NCI-H1092 treated with DMSO at 0.1 percent for 48 hours (cell line): ENCODE data around the gene SLC2A10.

Experiments used
- DNase-seq: peaks from one replicate; lab custom pipeline; 2025; lab: John Stamatoyannopoulos, UW

Gene SLC2A10

DNA sequence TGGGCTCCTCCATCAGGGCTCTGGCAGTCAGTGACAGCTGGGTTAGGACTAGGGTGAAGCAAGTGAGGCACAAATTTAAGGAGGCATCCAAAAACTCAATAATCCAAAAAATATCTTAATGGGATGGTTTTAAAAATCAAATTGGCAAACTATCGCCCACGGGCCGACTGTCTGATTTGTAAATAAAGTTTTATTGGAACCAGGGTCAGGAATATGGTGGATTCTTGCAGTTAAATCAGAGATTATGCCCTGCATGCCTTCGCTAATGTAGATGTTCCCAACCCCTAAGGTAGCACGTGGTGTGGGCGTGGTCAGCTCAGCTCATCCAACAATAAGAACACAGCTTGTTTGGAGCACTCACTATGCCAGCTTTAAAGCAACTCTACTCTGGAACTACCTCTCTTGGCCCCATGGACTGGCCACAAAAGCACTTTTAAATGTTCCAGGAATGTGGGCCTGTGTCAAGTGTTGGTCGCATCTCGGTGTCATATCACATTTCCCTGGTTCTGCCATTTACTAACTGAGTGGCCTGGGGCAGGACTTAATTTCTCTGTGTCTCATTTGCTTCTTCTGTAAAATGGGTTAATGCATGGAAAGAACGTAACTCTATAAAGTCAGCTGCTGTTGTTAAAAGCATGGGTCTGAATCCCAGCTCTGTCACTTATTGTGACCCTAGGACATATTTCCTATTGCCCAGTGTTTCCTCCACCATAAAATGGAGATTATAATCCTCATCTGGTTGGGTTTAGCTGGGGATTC lies 27.2 kb upstream of the SLC2A10 start:
- no peak for DNase-seq

- DNase-seq: no peak
These were observed 26.3 kb upstream of the SLC2A10 start for GRCh38 chr20:46683011-46683667.

GRCh38 chr20:46683668-46683938 lies 25.8 kb upstream of the SLC2A10 start:
- no peak for DNase-seq

DNA sequence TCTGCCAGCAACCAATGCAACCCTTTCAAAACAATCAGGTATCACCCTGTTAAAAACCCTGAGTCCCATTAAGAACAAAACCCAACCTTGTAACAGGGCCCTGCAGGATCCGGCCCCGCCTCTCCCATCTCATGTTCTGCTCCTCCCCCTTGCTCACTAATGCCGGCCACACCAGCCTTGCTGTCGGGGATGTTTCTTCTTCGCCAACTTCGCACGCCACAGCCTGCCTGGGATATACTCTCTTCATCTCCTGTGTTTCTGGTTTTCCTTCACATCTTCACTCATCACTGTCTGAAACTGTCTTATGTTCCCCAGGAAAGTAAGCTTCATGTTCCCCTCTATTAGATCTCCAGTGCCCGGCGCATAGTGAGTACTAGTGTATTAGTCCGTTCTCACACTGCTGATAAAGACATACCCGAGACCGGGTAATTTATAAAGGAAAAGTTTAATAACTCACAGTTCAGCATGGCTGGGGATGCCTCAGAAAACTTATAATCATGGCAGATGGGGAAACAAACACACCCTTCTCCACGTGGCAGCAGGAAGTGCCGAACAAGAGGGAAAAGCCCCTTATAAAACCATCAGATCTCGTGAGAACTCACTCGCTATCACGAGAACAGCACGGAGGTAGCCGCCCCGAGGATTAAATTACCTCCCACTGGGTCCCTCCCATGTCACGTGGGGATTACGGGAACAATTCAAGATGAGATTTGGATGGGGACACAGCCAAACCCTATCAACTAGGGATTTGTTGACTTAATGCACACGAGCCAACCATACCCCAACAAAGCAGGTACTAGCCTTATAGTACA lies 25.3 kb upstream of the SLC2A10 start:
- no peak for DNase-seq

DNA sequence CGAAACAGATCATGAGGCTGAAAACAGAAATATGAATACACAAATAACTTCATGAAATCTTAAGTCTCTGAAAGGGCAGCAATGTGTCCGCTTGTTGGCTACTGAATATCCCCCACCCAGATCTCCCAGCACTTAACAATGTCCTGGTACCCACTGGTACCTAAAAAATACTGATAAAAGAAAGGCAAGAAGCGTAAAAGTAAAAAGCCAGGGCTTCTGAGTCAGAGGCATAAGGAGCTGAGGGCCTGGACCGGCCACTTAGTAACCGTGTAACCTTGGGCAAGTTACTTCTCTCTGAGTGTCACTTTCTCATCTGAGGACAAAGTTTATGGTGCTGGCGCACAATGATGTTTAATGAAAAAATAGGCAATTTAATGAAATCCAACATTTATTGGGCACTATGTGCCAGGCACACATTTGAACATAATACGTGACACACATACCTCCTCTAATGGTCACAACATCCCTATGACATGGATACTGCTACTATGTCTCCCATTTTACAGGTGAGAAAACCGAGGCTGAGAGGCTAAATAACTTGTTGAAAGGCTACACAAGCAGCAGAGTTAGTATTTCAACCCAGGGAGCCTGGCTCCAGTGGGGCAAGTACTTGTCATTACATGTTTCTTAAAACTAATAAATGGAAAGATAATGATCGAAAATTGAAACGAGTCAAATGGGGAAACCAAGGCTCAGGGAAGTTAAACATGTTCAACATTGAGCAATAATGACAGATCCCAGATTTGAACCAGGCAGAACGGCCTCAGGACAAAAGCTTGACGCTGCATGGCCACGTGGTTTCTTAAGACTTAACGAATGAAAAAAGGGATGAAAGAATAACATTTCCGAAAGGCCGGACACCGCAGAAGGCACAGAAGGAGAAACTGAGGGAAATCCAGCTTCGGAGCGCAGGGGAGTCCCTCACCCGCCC lies 21.0 kb upstream of the SLC2A10 start:
- peak; percentile 37 for DNase-seq

- DNase-seq: peak; percentile 85
These were observed 20.2 kb upstream of the SLC2A10 start, which contains the start of gene TP53RK for GRCh38 chr20:46689082-46689753. TSS of gene TP53RK (minus strand) at chr20:46689444. CDS start at chr20:46689414, 30 bp downstream.

DNA sequence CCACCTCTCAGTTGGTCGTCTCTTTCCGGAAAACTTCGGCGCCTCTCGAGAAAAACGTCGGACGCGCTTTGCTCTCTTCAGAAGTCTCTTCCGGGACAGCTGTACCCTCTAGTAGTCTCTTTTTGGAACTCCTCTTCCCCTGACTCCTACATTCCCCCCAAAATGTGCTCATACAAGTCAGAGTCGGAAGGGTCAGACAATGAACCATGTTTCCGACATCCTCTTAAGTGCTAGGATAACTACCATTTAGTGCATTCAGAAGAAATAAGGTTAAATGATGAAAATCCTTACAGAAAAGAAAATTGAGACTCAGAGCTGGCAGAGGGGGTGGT lies 19.7 kb upstream of the SLC2A10 start:
- DNase-seq: no peak

DNA sequence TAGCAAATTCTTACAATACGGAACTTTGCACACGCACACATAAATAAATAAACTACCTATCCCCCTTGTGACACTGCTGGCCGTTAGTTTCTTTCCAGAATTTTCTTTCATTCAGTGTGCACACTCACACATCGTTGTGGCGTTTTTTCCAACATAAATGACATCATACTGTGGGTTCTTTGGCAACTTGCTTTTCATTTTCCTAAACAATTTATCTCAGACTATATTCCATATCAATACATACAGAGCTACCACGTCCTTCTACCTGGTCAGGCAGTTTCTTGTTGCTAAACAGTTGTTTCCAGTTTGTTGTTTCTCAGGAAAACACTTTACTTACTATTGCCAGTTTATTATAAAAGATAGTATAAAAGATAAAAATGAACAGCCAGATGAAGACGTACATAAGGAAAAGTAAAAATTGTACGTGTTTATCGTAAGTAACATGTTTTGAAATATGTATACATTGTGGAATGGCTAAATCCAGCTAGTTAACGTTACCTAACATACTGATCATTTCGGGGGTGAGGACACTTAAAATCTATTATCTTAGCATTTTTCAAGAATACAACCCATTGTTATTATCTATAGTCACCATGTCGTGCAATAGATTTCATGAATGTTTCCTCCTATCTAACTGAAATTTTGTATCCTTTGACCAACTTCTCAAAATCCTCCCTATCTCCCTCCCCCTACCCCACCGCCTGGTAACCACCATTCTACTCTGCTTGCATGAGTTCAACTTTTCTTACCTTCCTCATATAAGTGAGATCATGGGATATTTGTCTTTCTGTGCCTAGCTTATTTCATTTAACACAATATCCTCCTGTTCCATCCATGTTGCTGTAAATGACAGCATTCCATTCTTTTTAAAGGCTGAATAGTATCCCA lies 19.0 kb upstream of the SLC2A10 start:
- no peak for DNase-seq

DNA sequence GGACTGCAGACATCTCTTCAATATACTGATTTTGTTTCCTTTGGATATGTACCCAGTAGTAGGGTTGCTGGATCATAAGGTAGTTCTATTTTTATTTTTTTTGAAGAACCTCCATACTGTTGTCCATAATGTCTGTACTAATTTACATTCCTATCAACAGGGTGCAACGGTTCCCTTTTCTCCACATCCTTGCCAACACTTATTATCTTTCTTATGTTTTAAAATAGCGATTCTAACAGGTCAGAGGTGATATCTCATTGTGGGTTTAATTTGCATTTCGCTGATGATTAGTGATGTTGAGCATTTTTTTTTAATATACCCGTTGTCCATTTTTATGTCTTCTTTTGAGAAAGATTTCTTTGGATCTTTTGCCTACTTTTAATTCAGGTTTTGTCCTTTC lies 18.3 kb upstream of the SLC2A10 start:
- DNase-seq: no peak

DNA sequence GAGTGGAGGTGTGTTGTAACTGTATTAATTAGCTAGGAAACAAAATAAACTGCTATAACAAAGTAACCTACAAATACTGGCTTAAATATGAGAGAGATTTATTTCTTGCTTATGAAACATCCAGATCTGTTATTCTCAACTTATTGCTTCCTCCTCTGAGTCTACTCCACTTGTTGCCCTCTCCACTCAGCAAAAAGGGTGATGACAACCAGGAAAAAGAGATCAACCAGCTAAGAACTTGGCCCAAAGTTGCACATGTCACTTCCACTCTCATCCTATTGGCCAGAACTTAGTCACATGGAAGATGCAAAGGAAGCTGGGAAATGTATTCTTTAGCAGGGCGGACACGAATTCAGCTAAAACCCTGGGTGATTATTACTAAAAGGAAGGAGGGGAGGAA lies 15.0 kb upstream of the SLC2A10 start:
- DNase-seq: no peak

DNA sequence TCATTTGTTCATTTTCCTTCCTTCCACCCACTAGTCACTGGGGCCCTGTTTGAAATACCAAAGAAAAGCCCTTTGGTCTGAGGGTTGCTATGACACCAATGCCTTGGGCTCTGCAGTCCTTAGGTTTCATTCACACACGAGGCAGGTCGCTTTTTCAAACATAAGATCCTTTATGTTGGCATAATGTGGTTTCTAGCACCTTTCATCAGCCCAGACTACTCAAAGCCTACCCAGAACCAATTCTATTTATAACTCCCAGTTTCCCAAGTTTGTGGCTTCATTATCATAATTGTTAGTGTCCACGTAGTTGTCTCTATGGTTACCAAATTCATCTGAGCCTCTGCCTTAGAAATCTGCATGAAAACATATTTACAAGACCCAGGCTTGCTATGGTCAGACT lies 13.6 kb upstream of the SLC2A10 start:
- peak; percentile 7 for DNase-seq

DNA sequence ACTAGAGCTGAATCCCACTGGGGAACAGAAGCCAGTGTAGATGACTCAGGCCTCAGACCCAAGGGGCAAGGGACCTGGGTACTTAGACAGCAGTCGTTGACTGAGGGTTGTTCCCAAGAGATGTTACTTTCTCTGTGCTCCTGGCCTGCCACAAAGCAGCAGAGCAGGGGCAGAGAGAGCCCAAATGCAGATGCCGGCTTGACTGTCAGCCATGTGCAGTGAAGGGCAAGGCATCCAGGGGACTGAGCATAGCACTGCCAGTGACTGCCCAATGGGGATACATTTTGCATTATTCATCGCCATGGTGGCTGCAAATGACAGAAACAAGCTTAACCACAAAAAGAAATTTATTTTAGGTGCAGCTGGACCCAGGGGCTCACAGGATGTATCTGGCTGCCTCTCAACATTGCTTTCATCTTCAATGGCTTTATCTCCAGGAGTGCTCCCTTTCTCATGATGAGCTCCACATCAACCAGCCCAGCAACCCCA lies 12.6 kb upstream of the SLC2A10 start:
- no peak for DNase-seq

DNA sequence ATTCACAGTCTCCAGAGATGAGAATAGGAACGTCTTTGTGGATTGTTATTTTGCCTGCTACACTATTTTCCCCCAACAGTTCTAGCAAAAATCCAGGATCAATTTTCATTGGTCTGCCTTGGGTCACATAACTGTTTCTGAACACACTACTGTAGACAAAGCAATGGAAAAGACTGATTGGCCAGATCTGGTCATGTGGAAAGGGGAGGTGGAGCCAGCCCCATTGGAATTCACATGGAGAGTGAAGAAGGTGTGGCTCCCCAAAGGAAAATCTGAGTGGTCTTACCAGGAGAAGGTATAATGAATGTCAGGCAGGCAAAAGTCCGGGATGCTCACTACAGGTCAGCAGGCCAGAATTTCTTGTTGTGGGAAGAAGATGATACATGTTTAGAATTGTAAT lies 10.7 kb upstream of the SLC2A10 start:
- no peak for DNase-seq

DNA sequence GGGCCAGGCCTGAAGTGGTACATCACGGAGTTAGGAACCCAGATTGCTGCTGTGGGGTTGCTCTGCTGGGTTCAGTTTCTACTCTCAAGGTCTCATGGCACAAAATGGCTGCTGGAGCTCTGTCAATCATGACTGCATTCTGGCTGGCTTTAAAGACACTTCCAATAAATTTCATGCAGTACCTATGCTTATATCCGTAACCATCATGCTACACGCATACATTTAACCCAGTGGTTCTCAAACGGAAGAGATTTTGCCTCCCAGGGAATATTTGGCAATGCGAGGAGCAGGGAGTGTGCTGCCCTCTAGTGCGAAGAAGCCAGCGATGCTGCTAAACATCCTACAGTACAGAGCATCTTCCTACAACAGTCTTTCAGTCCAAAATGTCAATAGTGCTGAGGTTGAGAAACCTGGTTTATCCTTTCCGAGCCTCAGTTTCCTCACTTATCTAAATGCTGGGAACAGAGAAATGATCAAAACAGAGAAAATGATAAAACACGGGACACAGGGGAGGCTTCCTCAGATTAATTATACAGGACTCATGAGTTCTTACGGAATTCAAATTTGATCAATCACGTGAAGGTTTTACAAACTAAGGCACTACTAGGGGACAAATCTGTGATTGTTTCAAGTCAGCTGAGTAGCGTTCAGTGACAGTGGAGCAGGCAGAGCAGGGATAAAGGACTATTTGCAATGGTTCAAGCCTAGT lies 9.6 kb upstream of the SLC2A10 start:
- peak; percentile 3 for DNase-seq

DNA sequence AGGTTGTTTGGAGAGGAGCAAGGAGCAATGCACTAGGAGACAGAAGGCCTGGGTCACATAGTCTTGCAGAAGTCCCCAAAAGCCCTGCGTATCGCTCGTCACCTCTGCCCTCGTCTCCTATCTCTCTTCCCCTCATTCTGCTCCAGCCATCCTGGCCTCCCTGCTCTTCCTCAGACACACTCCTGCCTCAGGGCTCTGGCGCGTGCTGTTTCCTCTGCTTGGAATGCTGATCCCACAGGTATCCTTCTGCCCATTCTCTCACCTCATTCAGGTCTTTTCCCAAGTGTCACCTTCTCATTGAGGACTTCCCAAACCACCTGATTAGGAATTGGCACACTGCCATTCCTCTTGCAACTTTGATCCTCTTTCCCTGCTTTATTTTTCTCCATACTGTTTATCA lies 9.0 kb upstream of the SLC2A10 start:
- no peak for DNase-seq

DNA sequence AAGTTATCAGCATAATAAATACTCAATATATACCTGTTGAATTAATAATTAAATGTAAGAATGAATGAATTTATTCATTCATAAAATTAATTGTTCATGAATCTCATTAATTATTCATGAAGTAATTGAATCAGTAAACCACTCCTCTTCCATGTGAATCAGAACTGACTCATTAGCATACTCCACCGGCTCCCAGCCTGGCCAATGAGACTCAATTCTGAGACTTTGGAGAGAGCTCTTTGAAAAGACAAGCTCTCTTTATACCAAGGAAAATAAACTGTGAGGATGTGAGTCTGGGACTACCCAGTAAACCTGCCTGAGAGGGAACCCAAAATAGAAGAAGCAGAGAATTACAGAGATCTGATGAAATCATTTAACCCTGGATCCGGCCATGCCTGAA lies 8.4 kb upstream of the SLC2A10 start:
- DNase-seq: no peak

DNA sequence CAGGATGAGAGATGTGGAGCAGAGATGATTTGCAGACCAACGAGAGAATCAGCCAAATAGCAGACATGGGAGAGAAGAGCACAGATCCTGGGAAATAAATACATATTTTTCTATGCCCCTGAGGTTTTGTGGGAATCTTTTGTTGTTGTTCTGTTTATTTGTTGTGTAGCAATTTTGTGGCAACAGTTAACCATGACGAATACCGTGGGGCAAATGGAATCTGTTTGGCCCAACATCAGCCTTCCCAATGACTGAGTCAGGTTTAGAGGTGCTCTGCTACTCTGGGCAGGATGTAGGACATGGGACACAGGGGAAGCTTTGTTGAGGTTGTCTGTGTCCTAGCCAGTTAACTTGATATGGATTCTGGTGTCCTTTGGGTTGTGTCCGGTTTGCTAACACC lies 7.9 kb upstream of the SLC2A10 start:
- DNase-seq: no peak

- no peak for DNase-seq
These were observed 7.5 kb upstream of the SLC2A10 start for GRCh38 chr20:46701986-46702385.

DNA sequence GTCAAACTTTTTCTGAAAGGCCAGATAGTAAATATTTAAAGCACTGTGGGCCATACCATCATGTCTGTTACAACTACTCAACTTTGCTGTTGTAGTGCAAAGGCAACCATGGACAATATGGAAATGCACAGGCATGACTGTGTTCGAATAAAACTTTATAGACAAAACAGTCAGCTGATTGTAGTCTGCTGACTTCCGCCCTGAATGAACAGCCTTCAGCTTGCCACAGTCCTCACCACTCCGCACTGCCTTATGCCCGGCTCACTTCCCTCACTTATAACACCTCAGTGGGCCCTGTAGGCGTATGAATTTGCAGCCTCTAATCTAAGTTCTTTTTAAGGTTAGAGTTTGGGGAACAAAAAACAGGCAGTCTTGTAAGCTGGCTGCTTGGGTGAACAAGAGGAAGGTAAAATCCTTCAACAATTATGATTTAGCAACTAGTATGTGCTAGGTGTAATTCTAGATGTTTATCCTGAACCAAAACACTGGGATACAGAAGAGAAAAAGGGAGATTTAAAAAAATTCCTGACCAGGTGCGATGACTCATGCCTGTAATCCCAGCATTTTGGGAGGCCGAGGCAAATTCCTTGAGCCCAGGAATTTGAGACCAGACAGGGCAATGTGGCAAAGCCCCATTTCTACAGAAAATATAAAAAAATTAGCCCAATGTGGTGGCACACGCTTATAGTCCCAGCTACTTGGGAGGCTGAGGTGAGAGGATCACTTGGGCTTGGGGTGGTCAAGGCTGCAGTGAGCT lies 6.8 kb upstream of the SLC2A10 start:
- DNase-seq: no peak
